ENCODE results near the gene CALML6. TPM values are rescaled to one million over a fixed set of nuclear protein-coding genes. Genes with fewer than 3 reads are reported as not detected.
A peak's percentile ranks its signal among the peaks of the same experiment; 100 is the strongest.

CALML6 gene
- total and polyA plus RNA-seq, 2 of the 8 experiments (the other 6 are each of a cell fraction or from before 2014, with no cell fraction given), result 0.54 to 1.3 TPM

- peaks cover 6% of the 10 kb centered on the region; the same call in 1 of the 2 replicates for H3K23me2 ChIP-seq (ENCODE audit: low read depth, low read length)
- ChIA-PET POLR2A (ENCODE audit: partially characterized antibody) (interaction anchor here (0.5 to 1.6 kb wide), 3 partner anchors 11 to 108 kb away, joined by 3 to 4 read pairs (median 3); no protein-coding TSS in a partner anchor), CTCF (ENCODE audit: partially characterized antibody) (interaction anchor here (1.3 to 9.3 kb wide), 7 partner anchors 9 to 102 kb away, joined by 3 to 145 read pairs (median 4); no protein-coding TSS in a partner anchor)
- no peak overlapping the region for H4K5ac ChIP-seq (ENCODE audit: insufficient read length, low read depth, low read length)
- H3K9me3 ChIP-seq (ENCODE audit: insufficient read depth in 2 of 2, low read depth in 1 of 2, low read length in 1 of 2), result peaks cover 0 to 4% of the 10 kb centered on the region in 2 experiments; a peak in 1 of 4 replicates
- H2AK5ac ChIP-seq (ENCODE audit: low read depth, low read length), result no peak overlapping the region
- TF ChIP-seq MAFK (IDR thresholded peaks at IDR 0.05; ENCODE audit: low read depth, low read length), result no peak
- no peak overlapping the region for H3K27ac ChIP-seq (ENCODE audit: low read depth, low read length)
- H3K79me2 ChIP-seq (ENCODE audit: control insufficient read depth in 1 of 2, insufficient read depth in 2 of 2, low read length in 2 of 2), result no peaks in the 10 kb centered on the region
- no peak overlapping the region for H4K8ac ChIP-seq (ENCODE audit: extremely low read depth, insufficient read depth, low read length)
- no peak overlapping the region for H2BK120ac ChIP-seq (replicated peaks; ENCODE audit: low read depth, low read length)
- H3K9ac ChIP-seq (replicated peaks in 1 of 4; ENCODE audit: extremely low read depth in 1 of 4, low read depth in 3 of 4, low read length in 3 of 4), result no peak overlapping the region; a peak in 1 of 7 replicates
- H2BK15ac ChIP-seq (ENCODE audit: low read length), result 0 out of 2 replicates have a peak overlapping the region, but pooled peaks have one; percentile 46
- H3K36me3 ChIP-seq (ENCODE audit: control insufficient read depth in 2 of 4, insufficient read depth in 4 of 4, low read length in 3 of 4), result no peaks in the 10 kb centered on the region
- H3K27me3 ChIP-seq (replicated peaks in 1 of 4; ENCODE audit: control insufficient read depth in 3 of 4, extremely low read depth in 1 of 4, insufficient read depth in 3 of 4, low read length in 3 of 4), result no peaks in the 10 kb centered on the region
- DNase-seq (ENCODE audit: low read depth in 1 of 2, low spot score in 2 of 2), result no peak
- no peaks in the 10 kb centered on the region for H3K79me1 ChIP-seq (ENCODE audit: low read depth, low read length)
- H3K14ac ChIP-seq (ENCODE audit: insufficient read length), result no peak overlapping the region
- no peak overlapping the region for H3K4me2 ChIP-seq (ENCODE audit: insufficient read depth in 1 of 2, low read depth in 2 of 2, low read length in 2 of 2)
- H3K23ac ChIP-seq (ENCODE audit: insufficient read length), result no peak overlapping the region
- H3K56ac ChIP-seq (replicated peaks; ENCODE audit: insufficient read length, low read depth, low read length), result no peak overlapping the region
- H3K4me1 ChIP-seq (replicated peaks in 1 of 4; ENCODE audit: control insufficient read depth in 3 of 4, insufficient read depth in 4 of 4, low read length in 3 of 4), result peaks cover 0 to 2% (median 0%) of the 10 kb centered on the region in 4 experiments; a peak in 2 of 7 replicates
- no peak for FAIRE-seq
- H4K20me1 ChIP-seq (replicated peaks in 1 of 2; ENCODE audit: control insufficient read depth in 1 of 2, insufficient read depth in 2 of 2, low read length in 2 of 2), result peaks cover 0 to 2% of the 10 kb centered on the region in 2 experiments
- no peak overlapping the region; the same call in 1 of the 2 replicates for H2BK5ac ChIP-seq (ENCODE audit: low read depth, low read length)
- WGBS, 2 experiments (ENCODE audit: extremely low coverage in 1 of 2, insufficient coverage in 1 of 2, insufficient read length in 1 of 2, insufficient replicate concordance in 2 of 2, low coverage in 1 of 2, low lambda C conversion rate in 2 of 2, missing lambda C conversion rate in 1 of 2), result 90% methylated on average over 17 of the region's 19 CpGs; no CpG with 5 or more reads in 1 of the 2 experiments
- no peak overlapping the region for H2BK20ac ChIP-seq (ENCODE audit: low read length)
- H2BK12ac ChIP-seq (ENCODE audit: low read depth, low read length), result no peak overlapping the region
- no peak overlapping the region for H2AFZ ChIP-seq (ENCODE audit: low read length)
- no peak overlapping the region for H4K91ac ChIP-seq (replicated peaks; ENCODE audit: insufficient read length, low read length)
- no peak overlapping the region for H3K4ac ChIP-seq (replicated peaks; ENCODE audit: insufficient read length, low read depth, low read length)
- H3K4me3 ChIP-seq (ENCODE audit: extremely low read depth in 1 of 4, insufficient read depth in 2 of 4, low read depth in 3 of 4, low read length in 4 of 4), result no peak overlapping the region
- H3K18ac ChIP-seq (ENCODE audit: extremely low read depth, low read length), result no peak overlapping the region
Observed at GRCh38 chr1:1941211-1941841, 26.3 kb downstream of the CALML6 start.
